ENCODE data around the gene RERE.

The RERE gene

DNA sequence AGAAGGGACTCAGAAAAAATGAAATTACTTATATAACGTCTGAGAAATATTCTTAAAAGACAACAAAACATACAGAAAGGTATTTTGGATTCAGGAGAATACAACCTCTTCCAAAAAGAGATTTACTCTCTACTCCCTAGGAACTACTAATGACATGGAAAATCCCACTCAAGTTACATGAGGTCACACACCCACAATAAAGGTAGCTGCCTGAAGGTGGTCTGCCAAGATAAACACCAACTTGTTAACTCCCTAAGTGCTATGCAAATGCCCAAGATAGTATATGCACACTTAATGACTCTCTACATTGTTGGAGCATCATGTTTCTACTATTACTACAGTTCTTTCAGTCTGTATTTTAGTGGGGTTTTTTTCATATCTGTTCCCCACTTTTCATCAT, 26.5 kb downstream of the RERE start:
- TF ChIP-seq YY1 (IDR thresholded peaks at IDR 0.05; ENCODE audit: low read depth) (no peak), CREB1 (IDR thresholded peaks at IDR 0.05; ENCODE audit: low read depth) (no peak), NFIC (IDR thresholded peaks at IDR 0.05) (peak; percentile 22; the same call in 1 of the 2 replicates)
- TF ChIP-seq, protein P1, sequence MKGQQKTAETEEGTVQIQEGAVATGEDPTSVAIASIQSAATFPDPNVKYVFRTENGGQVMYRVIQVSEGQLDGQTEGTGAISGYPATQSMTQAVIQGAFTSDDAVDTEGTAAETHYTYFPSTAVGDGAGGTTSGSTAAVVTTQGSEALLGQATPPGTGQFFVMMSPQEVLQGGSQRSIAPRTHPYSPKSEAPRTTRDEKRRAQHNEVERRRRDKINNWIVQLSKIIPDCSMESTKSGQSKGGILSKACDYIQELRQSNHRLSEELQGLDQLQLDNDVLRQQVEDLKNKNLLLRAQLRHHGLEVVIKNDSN (IDR thresholded peaks at IDR 0.05) = no peak

DNA sequence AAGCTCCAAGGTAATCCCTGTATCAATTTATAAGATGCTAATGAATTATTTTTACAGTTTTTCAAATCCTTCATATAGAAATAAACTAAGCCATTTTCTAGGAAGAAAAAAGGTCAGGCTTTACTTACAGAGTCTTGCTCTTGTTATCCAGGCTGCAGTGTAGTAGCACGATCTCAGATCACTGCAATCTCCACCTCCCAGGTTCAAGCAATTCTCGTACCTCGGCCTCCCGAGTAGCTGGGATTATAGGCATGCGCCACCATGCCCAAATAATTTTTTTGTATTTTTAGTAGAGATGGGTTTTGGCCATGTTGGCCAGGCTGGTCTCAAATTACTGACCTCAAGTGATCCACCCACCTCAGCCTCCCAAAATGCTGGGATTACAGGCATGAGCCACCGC, 27.0 kb downstream of the RERE start:
- TF ChIP-seq ZBTB7A (IDR thresholded peaks at IDR 0.05; ENCODE audit: low read depth) = no peak
- TF ChIP-seq, protein P1 (IDR thresholded peaks at IDR 0.05) = no peak
- no peak for TF ChIP-seq YY1 (IDR thresholded peaks at IDR 0.05; ENCODE audit: low read depth)
- no peak for TF ChIP-seq RAD21 (IDR thresholded peaks at IDR 0.05; ENCODE audit: low read depth)
- no peak for TF ChIP-seq CREB1 (IDR thresholded peaks at IDR 0.05; ENCODE audit: low read depth)
- TF ChIP-seq FOXM1 (IDR thresholded peaks at IDR 0.05; ENCODE audit: borderline replicate concordance, low read depth) = no peak
- TF ChIP-seq NFIC (IDR thresholded peaks at IDR 0.05) = no peak

DNA sequence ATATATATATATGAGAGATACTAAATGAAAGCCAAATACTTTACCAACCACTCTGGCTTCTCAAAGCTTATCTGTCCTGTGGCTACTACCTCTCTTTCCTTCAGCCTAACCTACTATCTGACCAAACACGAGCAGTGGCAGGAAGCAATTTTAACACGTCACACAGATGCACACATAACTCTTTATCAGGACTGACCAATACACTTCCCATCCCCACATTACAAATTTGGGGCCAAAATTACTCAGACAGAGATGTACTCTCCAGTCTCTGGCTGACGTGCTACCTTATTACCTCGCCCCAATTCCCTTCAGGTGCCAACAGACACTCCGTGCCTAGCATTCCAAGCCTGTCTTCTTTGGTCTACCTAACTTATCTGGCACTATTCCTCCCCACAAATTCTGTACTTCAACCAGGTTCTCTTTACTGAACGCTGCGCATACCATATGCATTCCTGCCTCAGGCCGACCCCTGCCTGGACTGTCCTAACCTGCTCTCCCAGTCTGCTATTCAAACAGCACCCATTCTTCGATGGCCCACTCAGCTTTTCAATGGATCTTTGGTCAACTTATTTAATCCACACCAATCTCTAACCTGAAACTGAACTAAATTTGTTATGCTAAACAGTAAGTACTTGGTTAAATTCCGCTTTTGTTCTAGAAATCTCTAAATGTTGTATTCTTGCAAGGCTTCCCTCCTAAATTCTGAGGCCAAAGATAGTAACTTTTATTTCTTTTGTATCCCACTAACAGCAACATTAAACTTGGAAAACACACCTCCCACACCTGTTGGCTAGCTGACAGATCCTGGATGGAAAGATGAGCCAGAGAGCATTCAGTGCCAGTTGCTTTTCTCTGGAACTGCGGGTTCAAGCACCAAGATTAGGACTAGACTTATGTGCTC, 27.9 kb downstream of the RERE start:
- TF ChIP-seq ZBTB7A (IDR thresholded peaks at IDR 0.05; ENCODE audit: low read depth) = 0 out of 2 replicates have a peak, but pooled peaks have one; percentile 36
- TF ChIP-seq TCF12 (IDR thresholded peaks at IDR 0.05; ENCODE audit: low read depth) = peak; percentile 43; the same call in 1 of the 2 replicates
- TF ChIP-seq CEBPB (IDR thresholded peaks at IDR 0.05) = no peak
- TF ChIP-seq, protein P2, sequence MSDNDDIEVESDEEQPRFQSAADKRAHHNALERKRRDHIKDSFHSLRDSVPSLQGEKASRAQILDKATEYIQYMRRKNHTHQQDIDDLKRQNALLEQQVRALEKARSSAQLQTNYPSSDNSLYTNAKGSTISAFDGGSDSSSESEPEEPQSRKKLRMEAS (IDR thresholded peaks at IDR 0.05) = peak; percentile 47; the same call in 1 of the 2 replicates
- TF ChIP-seq TEAD4 (IDR thresholded peaks at IDR 0.05) = peak; percentile 86

DNA sequence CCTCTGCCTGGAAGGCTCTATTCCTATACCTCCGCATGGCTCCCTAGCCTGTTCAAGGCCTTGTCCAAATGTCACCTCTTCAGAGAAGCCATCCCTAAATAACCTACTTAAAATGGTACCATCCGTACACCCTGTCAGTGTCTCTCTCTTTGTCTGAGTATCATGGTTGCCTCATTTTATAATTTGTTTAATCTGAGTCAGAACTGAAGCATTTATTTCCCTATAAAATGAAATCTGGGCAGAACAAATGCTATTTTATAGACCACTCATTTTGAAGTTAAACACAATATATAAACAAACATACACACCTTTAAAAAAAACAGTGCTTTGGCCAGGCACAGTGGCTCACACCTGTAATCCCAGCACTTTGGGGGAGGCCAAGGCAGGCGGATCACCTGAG, 30.2 kb downstream of the RERE start:
- no peak for TF ChIP-seq ZBTB7A (IDR thresholded peaks at IDR 0.05; ENCODE audit: low read depth)
- no peak for TF ChIP-seq TEAD4 (IDR thresholded peaks at IDR 0.05)
- no peak for TF ChIP-seq RAD21 (IDR thresholded peaks at IDR 0.05; ENCODE audit: low read depth)
- no peak for TF ChIP-seq CEBPB (IDR thresholded peaks at IDR 0.05)

DNA sequence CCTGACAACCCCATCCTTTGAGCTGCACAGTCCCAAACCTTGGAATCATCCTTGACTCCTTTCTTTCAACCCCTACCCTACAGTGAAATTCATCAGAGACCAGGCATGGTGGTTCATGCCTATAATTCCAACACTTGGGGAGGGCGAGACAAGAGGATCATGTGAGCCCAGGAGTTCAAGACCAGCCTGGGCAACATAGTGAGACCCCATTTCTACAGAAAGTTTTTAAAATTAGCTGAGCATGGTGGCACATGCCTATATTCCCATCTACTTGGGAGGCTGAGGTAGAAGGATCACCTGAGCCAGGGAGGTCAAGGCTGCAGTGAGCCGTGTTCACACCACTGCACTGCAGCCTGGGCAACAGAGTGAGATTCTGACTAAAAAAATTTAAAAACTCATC, 34.5 kb downstream of the RERE start:
- TF ChIP-seq RAD21 (IDR thresholded peaks at IDR 0.05; ENCODE audit: low read depth) (no peak), EP300 (IDR thresholded peaks at IDR 0.05; ENCODE audit: borderline replicate concordance) (no peak), CREB1 (IDR thresholded peaks at IDR 0.05; ENCODE audit: low read depth) (no peak), EGR1 (IDR thresholded peaks at IDR 0.05) (no peak), TCF12 (IDR thresholded peaks at IDR 0.05; ENCODE audit: low read depth) (no peak), TEAD4 (IDR thresholded peaks at IDR 0.05) (no peak), FOXM1 (IDR thresholded peaks at IDR 0.05; ENCODE audit: borderline replicate concordance, low read depth) (no peak), TAF1 (IDR thresholded peaks at IDR 0.05; ENCODE audit: low read depth) (no peak), CEBPB (IDR thresholded peaks at IDR 0.05) (no peak), ZBTB7A (IDR thresholded peaks at IDR 0.05; ENCODE audit: low read depth) (no peak), YY1 (IDR thresholded peaks at IDR 0.05; ENCODE audit: low read depth) (no peak), NFIC (IDR thresholded peaks at IDR 0.05) (no peak)
- TF ChIP-seq, protein P3, sequence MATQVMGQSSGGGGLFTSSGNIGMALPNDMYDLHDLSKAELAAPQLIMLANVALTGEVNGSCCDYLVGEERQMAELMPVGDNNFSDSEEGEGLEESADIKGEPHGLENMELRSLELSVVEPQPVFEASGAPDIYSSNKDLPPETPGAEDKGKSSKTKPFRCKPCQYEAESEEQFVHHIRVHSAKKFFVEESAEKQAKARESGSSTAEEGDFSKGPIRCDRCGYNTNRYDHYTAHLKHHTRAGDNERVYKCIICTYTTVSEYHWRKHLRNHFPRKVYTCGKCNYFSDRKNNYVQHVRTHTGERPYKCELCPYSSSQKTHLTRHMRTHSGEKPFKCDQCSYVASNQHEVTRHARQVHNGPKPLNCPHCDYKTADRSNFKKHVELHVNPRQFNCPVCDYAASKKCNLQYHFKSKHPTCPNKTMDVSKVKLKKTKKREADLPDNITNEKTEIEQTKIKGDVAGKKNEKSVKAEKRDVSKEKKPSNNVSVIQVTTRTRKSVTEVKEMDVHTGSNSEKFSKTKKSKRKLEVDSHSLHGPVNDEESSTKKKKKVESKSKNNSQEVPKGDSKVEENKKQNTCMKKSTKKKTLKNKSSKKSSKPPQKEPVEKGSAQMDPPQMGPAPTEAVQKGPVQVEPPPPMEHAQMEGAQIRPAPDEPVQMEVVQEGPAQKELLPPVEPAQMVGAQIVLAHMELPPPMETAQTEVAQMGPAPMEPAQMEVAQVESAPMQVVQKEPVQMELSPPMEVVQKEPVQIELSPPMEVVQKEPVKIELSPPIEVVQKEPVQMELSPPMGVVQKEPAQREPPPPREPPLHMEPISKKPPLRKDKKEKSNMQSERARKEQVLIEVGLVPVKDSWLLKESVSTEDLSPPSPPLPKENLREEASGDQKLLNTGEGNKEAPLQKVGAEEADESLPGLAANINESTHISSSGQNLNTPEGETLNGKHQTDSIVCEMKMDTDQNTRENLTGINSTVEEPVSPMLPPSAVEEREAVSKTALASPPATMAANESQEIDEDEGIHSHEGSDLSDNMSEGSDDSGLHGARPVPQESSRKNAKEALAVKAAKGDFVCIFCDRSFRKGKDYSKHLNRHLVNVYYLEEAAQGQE (IDR thresholded peaks at IDR 0.05; ENCODE audit: low read depth) = no peak
- TF ChIP-seq, protein P1 (IDR thresholded peaks at IDR 0.05) = no peak
- TF ChIP-seq, protein P2 (IDR thresholded peaks at IDR 0.05) = no peak

DNA sequence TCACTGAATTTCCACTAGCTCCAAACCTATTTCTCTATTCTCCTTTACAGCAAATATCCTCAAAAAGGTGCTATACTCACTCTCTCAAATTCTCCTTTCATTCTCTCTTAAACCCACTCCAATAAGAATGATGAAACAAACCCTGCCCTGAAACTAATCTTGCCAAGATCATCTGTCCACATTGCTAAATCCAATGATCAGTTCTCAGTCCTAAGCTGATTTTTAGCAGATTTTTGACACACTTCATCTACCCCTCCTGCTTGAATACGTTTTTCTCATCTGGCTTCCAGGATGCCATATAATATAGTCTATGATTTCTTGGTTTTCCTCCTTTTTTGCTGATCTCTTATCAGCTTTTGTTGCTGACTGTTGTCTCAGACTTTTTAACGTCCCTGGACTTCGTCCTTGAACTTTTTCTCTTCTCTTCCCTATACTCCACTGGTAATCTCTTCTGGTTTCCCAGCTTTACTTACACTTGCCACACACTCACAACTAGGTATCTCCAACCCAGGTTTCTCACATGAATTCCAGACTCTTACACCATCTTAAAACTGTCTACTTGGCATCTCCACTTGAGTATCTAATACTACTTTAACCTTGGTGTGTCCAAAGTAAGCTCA, 35.3 kb downstream of the RERE start:
- TF ChIP-seq CREB1 (IDR thresholded peaks at IDR 0.05; ENCODE audit: low read depth) (no peak), TCF12 (IDR thresholded peaks at IDR 0.05; ENCODE audit: low read depth) (no peak), TAF1 (IDR thresholded peaks at IDR 0.05; ENCODE audit: low read depth) (no peak), RAD21 (IDR thresholded peaks at IDR 0.05; ENCODE audit: low read depth) (no peak), CEBPB (IDR thresholded peaks at IDR 0.05) (no peak), EP300 (IDR thresholded peaks at IDR 0.05; ENCODE audit: borderline replicate concordance) (no peak), NFIC (IDR thresholded peaks at IDR 0.05) (no peak), FOXM1 (IDR thresholded peaks at IDR 0.05; ENCODE audit: borderline replicate concordance, low read depth) (no peak), TEAD4 (IDR thresholded peaks at IDR 0.05) (no peak), ZBTB7A (IDR thresholded peaks at IDR 0.05; ENCODE audit: low read depth) (no peak), EGR1 (IDR thresholded peaks at IDR 0.05) (no peak), YY1 (IDR thresholded peaks at IDR 0.05; ENCODE audit: low read depth) (no peak)
- TF ChIP-seq, protein P3 (IDR thresholded peaks at IDR 0.05; ENCODE audit: low read depth) = no peak
- TF ChIP-seq, protein P2 (IDR thresholded peaks at IDR 0.05) = no peak
- TF ChIP-seq, protein P1 (IDR thresholded peaks at IDR 0.05) = no peak

Measured in Ishikawa (cell line).